HG03439 (cell line): ENCODE measurements around the gene SGO2.

Source experiments
- ATAC-seq: cut with Tn5 transposase; IDR thresholded peaks from one replicate; pipeline ENCODE4 v1.9.1; 2021; ENCODE audit warnings: mild to moderate bottlenecking, moderate library complexity; ENCODE audit not compliant: unreplicated experiment

SGO2 gene, protein sequence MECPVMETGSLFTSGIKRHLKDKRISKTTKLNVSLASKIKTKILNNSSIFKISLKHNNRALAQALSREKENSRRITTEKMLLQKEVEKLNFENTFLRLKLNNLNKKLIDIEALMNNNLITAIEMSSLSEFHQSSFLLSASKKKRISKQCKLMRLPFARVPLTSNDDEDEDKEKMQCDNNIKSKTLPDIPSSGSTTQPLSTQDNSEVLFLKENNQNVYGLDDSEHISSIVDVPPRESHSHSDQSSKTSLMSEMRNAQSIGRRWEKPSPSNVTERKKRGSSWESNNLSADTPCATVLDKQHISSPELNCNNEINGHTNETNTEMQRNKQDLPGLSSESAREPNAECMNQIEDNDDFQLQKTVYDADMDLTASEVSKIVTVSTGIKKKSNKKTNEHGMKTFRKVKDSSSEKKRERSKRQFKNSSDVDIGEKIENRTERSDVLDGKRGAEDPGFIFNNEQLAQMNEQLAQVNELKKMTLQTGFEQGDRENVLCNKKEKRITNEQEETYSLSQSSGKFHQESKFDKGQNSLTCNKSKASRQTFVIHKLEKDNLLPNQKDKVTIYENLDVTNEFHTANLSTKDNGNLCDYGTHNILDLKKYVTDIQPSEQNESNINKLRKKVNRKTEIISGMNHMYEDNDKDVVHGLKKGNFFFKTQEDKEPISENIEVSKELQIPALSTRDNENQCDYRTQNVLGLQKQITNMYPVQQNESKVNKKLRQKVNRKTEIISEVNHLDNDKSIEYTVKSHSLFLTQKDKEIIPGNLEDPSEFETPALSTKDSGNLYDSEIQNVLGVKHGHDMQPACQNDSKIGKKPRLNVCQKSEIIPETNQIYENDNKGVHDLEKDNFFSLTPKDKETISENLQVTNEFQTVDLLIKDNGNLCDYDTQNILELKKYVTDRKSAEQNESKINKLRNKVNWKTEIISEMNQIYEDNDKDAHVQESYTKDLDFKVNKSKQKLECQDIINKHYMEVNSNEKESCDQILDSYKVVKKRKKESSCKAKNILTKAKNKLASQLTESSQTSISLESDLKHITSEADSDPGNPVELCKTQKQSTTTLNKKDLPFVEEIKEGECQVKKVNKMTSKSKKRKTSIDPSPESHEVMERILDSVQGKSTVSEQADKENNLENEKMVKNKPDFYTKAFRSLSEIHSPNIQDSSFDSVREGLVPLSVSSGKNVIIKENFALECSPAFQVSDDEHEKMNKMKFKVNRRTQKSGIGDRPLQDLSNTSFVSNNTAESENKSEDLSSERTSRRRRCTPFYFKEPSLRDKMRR

GRCh38 chr2:200525882-200526651 is at the start of gene SGO2:
Gene SGO2 (plus strand): TSS chr2:200526207. CDS start chr2:200532976, 6,769 bp downstream.
- ATAC-seq: peak; percentile 99

- no peak for ATAC-seq
These were observed 49.2 kb upstream of the SGO2 start for GRCh38 chr2:200476836-200477235.

- ATAC-seq: no peak
These were observed 48.3 kb upstream of the SGO2 start for GRCh38 chr2:200477667-200478131.

DNA sequence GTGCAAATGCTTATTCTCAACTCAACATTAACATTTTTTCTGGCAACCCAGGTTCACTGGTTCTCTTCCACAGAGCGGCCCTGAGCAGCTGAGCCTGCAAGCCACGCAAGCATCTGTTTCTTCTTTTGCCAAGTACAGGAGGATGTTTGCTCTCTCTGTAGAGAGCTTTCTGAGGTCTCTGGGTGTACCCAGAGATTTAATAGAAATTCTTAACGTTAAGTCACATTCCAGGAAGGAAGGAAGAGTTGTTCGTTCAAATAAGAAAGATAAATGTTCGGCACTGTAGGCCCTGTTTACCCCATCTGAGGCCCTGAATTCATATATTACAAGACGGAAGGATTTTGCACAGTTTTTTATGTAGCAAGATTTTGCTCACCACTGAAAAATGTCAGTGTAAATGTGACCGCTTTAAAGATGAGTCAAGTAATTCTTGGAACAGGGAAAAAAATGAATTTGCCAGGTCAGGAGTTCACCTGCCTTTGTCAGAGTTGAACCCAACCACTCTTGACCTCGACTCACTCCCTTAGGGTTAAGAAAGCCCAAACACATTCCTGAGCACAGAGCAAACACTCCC is 46.2 kb upstream of the SGO2 start:
- ATAC-seq: no peak

DNA sequence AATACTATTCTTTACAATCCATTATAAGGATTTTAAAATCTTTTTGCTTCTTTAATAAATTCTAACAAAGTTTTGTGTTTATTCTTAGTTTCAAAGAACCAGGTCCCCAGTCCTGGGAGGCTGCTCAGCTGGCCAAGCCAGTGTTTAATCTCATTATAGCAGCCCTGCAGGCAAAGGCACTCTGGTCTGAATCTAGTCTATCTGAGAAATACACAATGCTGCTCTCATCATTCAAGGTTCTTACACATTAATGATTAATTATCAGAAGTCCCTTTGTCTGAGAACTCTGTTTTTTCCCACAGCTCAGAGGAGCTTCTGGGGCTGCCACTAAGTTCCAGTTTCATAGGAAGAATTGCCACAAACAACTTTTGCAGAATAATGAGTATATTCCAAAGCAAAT is 43.8 kb upstream of the SGO2 start:
- no peak for ATAC-seq

DNA sequence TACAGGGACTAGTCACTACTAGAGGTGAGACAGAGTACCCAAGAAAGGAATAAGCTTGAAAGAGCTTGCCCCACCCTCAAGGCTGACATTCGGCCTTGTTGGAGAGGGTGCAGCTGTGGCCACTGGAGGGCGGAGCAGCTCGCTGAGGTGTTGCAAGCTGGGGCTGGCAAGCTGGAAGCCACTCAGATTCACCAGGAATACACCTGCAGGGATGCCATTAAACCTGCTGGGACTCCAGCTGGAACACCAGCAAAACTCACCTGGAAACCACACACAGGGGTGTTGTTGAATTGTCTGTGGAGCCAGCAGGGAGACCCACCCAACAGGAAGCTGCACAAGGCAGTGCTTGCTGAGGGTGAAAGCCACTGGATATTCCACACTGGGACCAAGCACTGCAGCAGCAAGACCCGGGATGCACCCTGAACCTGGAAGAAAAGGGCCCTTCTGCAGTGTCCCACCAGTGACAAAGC is 42.2 kb upstream of the SGO2 start:
- ATAC-seq: no peak

GRCh38 chr2:200484934-200485333 is 41.1 kb upstream of the SGO2 start:
- no peak for ATAC-seq

- ATAC-seq: no peak
These were observed 39.5 kb upstream of the SGO2 start for GRCh38 chr2:200486529-200486928.

- no peak for ATAC-seq
These were observed 37.8 kb upstream of the SGO2 start for GRCh38 chr2:200488169-200488568.

DNA sequence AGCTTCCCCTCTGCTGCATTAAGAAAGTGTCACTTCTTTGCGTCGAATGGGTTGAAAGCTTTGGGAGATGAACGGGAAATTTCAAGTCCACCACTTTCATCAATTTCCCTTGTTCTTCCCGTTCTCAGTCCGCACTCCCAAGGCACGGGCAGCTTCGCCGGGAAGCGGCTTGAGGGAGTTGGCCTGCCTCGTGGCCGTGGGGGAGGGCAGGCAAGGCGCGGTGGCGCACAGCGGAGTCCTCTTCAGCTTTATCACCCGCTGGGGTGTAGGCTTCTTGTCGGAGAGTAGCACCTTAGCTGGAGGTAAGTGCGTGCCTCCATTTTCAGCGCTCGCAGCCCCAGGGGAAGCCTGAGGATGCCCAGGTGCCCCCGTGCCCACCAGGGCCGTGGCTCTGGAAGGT is 36.0 kb upstream of the SGO2 start:
- ATAC-seq: no peak

DNA sequence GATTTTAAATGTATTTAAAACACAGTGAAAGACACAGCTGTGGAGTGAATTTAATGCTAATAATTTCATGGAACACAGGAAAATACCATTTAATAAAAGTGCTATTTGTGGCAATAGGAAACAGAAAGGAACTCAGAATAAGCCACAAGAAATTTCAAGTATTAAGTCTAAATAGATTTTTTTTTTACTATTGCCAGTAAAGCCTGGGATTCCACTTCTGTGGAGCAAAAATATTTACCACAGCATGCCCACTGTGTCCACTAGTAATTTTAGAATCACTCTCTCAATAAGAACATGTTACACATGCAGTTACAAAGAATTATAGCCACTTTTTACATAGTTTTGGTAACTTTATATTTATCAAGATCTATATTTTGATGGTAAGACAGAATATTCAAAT is 33.4 kb upstream of the SGO2 start:
- no peak for ATAC-seq

DNA sequence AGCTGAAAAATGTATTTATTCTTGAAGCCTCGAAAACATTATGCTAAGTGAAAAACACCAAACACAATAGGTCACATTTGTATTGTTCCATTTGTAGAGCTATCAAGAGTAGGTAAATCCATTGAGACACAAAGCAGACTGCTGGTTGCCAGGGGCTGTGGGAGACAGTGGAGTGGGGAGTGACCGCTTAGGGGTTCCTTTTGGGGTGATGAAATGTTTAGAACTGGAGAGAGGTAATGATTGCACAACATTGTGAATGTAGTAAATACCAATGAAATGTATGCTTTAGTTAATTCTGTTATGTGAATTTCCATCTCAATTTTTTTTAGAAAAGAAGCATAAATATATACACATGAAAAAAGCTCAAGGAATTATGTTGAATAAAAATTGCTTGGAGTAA is 32.0 kb upstream of the SGO2 start:
- ATAC-seq: no peak

GRCh38 chr2:200496696-200497095 is 29.3 kb upstream of the SGO2 start:
- no peak for ATAC-seq

DNA sequence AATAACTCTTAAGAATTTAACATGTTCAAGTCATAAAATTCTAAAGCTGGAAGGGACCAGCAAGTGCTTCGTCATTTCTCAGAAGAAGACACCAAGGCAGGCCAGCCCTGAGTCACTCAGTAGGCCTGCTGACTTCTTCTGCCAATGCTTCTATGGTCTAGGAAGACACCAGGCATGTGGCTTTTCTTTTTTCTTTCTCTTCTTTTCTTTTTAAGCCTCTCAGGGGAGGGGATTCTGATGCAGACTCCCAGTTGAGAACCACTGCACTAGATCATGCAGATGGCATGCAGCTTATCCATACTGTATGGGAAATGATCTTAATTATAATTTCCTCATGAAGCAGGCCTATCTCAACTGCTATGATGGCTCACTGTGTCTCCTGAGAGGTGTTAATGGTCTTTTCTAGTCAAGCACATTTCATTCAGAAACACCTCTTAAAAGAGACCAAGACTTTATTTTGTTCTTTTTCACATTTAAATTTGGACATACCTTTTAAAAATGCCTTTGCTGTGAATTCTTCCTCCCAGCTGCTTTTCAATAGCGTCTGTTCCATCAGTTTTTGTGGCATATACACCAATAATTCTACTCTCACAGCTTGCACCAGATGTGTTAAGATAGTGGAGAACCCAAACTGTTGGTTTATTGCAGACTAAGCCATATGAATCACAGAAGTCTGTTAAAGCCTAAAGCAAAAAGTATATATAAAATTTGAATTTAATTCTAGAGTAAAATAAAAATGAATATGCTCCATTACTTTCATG is 27.4 kb upstream of the SGO2 start:
- ATAC-seq: no peak

GRCh38 chr2:200502196-200502595 is 23.8 kb upstream of the SGO2 start:
- ATAC-seq: no peak

GRCh38 chr2:200506679-200507078 is 19.3 kb upstream of the SGO2 start:
- ATAC-seq: no peak

DNA sequence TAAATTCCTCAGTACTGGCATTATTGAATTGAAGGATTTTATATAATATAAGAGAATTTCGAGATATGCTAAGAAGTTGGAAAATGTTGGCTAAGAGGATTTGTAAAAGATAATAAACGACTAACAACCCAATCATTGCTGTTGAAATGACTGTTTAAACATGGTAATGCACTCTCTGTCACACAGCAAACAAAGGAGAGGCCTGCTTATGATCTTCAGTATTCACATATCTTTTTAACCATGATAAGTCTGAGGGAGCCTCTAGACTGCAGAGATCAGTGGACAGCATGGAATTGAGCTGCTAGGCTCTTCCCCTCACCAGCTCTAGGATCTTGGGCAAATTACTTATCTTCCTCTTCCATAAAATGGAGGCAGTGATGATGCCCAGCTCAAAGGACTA is 18.8 kb upstream of the SGO2 start:
- no peak for ATAC-seq

GRCh38 chr2:200509235-200509611 is 16.8 kb upstream of the SGO2 start:
- ATAC-seq: no peak
